Fibroblast of mammary gland (primary cell): ENCODE measurements around the gene HS1BP3.

Experiments used
- DNase-seq: peaks from one replicate; pipeline ENCODE4 v3.0.0-alpha.2; 2010; ENCODE audit warnings: low read depth
- H3K4me3 ChIP-seq: 2 replicates; pipeline ENCODE4 v1.5.1; 2011; ENCODE audit warnings: low read depth, mild to moderate bottlenecking, low read length, moderate library complexity; ENCODE audit not compliant: control insufficient read depth
- TF ChIP-seq, protein P1 (sequence below): conservative IDR thresholded peaks from 2 replicates; pipeline ENCODE4 v1.5.1; 2011; ENCODE audit warnings: low read depth, low read length, inconsistent platforms; ENCODE audit not compliant: control insufficient read depth, insufficient read depth

HS1BP3 gene

GRCh38 chr2:20674309-20674965 is 23.5 kb upstream of the HS1BP3 start:
- TF ChIP-seq, protein P1, sequence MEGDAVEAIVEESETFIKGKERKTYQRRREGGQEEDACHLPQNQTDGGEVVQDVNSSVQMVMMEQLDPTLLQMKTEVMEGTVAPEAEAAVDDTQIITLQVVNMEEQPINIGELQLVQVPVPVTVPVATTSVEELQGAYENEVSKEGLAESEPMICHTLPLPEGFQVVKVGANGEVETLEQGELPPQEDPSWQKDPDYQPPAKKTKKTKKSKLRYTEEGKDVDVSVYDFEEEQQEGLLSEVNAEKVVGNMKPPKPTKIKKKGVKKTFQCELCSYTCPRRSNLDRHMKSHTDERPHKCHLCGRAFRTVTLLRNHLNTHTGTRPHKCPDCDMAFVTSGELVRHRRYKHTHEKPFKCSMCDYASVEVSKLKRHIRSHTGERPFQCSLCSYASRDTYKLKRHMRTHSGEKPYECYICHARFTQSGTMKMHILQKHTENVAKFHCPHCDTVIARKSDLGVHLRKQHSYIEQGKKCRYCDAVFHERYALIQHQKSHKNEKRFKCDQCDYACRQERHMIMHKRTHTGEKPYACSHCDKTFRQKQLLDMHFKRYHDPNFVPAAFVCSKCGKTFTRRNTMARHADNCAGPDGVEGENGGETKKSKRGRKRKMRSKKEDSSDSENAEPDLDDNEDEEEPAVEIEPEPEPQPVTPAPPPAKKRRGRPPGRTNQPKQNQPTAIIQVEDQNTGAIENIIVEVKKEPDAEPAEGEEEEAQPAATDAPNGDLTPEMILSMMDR, result no peak
- no peak overlapping the region for H3K4me3 ChIP-seq
- DNase-seq, result no peak

DNA sequence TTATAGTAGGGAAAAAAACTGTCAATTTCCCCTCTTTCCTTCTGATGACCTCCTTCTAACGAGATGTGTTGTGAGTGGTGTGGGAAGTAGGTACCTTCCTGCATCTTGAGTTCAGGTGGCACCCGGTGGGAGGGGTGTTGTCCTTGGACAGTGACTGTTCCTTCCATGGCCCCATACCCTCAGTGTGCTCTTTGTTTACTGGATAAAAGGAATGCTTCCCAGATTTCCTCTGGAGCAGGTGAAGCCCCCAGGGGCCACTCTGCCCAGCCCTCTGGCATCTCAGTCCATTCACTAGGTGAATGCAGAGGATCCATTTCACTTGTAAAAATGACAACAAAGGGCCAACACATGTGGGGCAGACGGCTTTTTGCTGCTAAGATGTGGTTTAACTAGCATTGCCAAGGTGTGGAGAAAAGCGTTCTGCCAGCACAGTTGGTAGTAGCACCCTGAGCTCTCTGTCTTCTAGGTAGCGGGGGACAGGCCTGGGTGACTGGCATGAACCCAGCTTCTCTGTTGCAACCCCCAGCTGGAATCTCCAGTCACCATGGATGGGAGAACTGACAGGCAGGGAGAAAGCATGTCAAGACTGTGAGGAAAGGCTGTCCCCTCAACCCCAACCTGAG is 22.9 kb upstream of the HS1BP3 start:
- no peak overlapping the region for H3K4me3 ChIP-seq
- DNase-seq, result no peak
- TF ChIP-seq, protein P1, result no peak

DNA sequence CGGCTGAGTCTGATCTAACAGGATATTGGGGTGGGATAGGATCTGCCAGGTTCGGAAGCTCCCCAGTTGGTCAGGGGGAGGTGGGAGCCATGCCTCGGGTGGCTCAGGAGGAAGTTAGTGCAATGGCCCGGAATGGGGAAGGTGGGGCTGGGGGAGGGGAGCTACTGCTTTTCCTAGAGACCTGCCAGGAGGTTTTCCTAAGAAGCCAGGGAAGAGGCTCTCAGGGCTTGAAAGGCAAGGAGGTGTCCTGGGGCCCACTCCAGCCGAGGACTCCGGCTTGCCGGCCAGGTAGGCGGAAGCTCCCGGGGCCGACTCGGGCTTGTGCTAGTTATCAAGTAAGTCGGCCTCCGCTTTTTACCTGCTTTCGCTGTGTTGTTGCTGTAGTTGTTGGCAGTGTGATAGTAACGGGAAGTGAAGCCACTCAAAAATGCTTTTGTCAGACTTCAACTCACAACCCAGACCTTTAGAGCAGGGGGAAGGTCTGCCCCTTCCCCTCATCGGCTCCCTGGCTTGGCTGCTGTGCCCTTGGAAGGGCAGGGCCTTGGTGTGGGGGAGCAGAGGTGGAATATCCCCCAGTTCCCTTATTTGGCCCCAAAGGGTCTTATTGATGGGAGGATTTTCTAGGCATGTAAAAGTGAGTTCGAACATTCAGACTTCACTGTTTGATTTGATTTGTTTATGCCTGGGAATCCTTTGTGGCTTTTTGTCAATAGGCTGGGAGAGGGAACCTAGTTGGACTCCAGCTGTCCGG is 21.5 kb upstream of the HS1BP3 start:
- H3K4me3 ChIP-seq, result no peak overlapping the region
- DNase-seq, result no peak
- TF ChIP-seq, protein P1, result no peak

DNA sequence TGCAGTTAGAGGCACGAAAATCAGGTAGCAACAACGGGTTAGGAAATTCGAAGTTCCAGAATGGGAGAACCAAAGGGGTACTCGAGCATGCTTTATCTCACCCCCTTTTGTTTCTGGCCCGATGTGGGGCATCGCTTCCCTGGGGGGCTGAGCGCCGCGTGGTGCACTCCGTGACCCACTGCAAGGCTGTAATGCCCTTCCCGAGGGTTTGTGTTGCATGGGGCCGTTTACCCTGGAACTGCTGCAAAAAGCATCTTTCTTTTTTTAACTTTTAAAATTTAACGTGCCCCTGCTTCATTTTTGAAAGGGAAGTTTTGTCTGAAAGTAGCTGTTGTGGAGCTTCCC is 20.8 kb upstream of the HS1BP3 start:
- TF ChIP-seq, protein P1, result no peak
- no peak for DNase-seq
- H3K4me3 ChIP-seq, result no peak overlapping the region

- TF ChIP-seq, protein P1, result no peak
- DNase-seq, result no peak
- H3K4me3 ChIP-seq, result no peak overlapping the region
Measured at GRCh38 chr2:20671036-20671735, 20.3 kb upstream of the HS1BP3 start.

DNA sequence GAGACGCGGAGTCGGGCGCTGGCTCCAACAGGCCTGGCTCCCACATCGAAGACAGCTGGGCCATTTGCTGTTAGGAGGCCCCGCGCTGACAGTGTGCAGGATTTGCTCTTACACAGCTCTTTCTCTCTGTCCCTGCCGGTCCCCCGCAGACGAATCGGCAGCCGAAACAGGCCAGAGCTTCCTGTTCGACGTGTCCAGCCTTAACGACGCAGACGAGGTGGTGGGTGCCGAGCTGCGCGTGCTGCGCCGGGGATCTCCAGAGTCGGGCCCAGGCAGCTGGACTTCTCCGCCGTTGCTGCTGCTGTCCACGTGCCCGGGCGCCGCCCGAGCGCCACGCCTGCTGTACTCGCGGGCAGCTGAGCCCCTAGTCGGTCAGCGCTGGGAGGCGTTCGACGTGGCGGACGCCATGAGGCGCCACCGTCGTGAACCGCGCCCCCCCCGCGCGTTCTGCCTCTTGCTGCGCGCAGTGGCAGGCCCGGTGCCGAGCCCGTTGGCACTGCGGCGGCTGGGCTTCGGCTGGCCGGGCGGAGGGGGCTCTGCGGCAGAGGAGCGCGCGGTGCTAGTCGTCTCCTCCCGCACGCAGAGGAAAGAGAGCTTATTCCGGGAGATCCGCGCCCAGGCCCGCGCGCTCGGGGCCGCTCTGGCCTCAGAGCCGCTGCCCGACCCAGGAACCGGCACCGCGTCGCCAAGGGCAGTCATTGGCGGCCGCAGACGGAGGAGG is 19.6 kb upstream of the HS1BP3 start:
- no peak for DNase-seq
- TF ChIP-seq, protein P1, result no peak
- H3K4me3 ChIP-seq, result no peak overlapping the region
